Measurements from ENCODE around the gene PPCDC.

PPCDC gene

DNA sequence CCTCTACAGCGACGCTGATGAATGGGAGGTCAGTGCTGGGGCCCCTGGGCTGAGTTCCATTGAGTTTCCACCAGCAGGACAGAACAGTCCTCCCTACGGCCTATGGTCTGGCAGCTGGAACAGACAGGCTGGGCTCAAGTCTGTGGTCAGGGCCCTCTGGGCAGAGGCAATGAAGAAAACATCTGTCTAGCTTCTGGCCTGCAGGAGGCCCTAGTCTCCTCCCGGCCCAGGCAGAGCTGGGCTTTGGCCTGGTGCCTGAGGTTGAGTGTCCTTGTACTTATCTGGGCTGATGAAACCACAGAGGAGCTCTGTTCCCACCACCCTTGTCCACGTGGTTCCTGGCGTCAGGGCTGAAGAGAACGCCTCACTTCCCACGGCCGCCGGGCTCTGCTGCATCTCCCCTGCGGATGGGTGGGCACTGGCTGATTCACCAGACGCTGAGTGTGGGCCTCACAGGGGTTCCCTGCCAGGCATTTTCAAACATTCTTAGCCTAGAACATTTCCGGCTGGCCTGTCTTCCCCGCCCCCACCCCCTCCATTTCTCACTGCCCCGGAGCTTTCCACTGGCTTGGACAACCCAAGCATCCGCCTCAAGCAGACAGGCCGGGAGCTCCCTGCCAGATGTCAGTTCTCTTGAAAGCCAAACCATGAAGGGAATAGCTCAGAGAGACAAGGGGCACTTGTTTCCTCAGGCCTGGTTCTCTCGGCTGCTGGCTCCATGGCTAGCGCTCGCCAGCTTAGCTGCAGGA lies 20.3 kb downstream of the PPCDC start:
- peak; percentile 35 for TF ChIP-seq CTCF (IDR thresholded peaks at IDR 0.05; ENCODE audit: extremely low read depth, missing control alignments)
- peak; percentile 62 for DNase-seq (ENCODE audit: low spot score)

GRCh38 chr15:75044258-75044878 lies 21.0 kb downstream of the PPCDC start:
- DNase-seq (ENCODE audit: low spot score): no peak

DNA sequence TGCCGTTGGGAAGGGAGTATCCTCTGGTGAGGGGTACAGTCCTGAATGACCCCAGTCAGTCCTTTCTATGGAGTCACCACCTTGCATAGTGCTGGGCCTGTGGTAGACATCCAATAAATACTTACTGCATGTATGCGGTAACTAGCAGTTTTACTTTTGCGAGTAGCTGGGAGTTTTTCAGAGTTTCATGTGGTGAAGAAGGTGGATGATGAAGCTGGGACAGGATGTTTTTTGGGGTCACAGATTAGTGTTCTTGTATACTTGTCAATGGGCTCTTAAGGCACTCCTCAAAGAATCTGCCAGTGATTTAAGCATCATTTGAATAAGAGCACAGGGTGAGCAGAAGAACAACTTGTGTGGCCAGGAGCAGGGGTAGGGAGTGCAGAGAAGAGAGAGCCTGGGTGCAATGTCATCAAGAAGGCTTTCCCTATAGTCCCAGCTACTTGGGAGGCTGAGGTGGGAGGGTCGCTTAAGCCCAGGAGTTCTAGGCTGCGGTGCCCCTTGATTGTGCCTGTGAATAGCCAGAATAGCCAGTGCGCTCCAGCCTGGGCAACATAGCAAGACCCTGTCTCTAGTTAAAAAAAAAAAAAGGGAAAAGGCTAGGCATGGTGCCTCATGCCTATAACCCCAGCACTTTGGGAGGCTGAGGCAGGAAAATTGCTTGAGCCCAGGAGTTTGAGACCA lies 22.1 kb downstream of the PPCDC start:
- no peak for DNase-seq (ENCODE audit: low spot score)

More at GRCh38 chr15:75044258-75044878, 21.0 kb downstream of the PPCDC start:
- no peak for TF ChIP-seq CTCF (IDR thresholded peaks at IDR 0.05; ENCODE audit: extremely low read depth, missing control alignments)

GRCh38 chr15:75048394-75048793 lies 25.0 kb downstream of the PPCDC start:
- no peak for DNase-seq (ENCODE audit: low spot score)
- no peak for TF ChIP-seq CTCF (IDR thresholded peaks at IDR 0.05; ENCODE audit: extremely low read depth, missing control alignments)

More for the DNA sequence above, 22.1 kb downstream of the PPCDC start:
- TF ChIP-seq CTCF (IDR thresholded peaks at IDR 0.05; ENCODE audit: extremely low read depth, missing control alignments): no peak

- no peak for DNase-seq (ENCODE audit: low spot score)
Observed at GRCh38 chr15:75049392-75049791, 26.0 kb downstream of the PPCDC start.

GRCh38 chr15:75050283-75050682 lies 26.9 kb downstream of the PPCDC start:
- no peak for TF ChIP-seq CTCF (IDR thresholded peaks at IDR 0.05; ENCODE audit: extremely low read depth, missing control alignments)
- DNase-seq (ENCODE audit: low spot score): no peak

More at GRCh38 chr15:75049392-75049791, 26.0 kb downstream of the PPCDC start:
- TF ChIP-seq CTCF (IDR thresholded peaks at IDR 0.05; ENCODE audit: extremely low read depth, missing control alignments): no peak

DNA sequence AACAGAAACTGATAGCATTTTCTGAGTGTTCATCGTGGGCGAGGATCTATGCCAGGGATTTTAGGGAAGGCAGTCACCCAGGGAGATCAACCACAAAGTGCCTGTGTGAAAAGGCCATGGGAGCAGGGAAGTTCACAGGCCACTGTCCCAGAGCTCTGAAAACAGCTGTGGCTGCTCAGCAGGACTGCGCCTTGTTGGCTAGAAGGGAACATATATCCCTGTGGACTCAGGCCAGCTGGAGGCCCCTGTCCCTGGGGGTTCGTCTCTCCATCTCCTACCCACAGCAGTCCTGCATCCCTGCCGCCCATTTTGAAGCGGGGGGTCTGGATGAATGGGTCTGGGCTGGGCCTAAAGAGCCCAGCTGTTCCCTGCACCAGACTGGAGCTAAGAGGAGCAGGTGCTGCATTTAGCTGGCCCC lies 27.8 kb downstream of the PPCDC start:
- no peak for DNase-seq (ENCODE audit: low spot score)
- no peak for TF ChIP-seq CTCF (IDR thresholded peaks at IDR 0.05; ENCODE audit: extremely low read depth, missing control alignments)

Data from GM20000 (cell line).